ENCODE measurements around the gene ZSWIM5.
A peak's percentile ranks its signal among the peaks of the same experiment; 100 is the strongest.
"Not testable (repeated sequence)": the region's sequence is repeated elsewhere in the genome, so short reads cannot be mapped to it uniquely, and the experiment has no call there.

Gene ZSWIM5

GRCh38 chr1:45084562-45084961 lies 121.8 kb downstream of the ZSWIM5 start:
- no peak for DNase-seq

GRCh38 chr1:45079533-45079932 lies 126.9 kb downstream of the ZSWIM5 start:
- DNase-seq, result no peak

GRCh38 chr1:45076959-45077358 lies 129.4 kb downstream of the ZSWIM5 start:
- DNase-seq, result not testable (repeated sequence)

GRCh38 chr1:45071567-45071966 lies 134.8 kb downstream of the ZSWIM5 start:
- DNase-seq, result no peak

GRCh38 chr1:45067806-45068205 lies 138.6 kb downstream of the ZSWIM5 start:
- no peak for DNase-seq

- no peak for DNase-seq
Measured at GRCh38 chr1:45065083-45065482, 141.3 kb downstream of the ZSWIM5 start.

- not testable (repeated sequence) for DNase-seq
Measured at GRCh38 chr1:45062463-45062862, 143.9 kb downstream of the ZSWIM5 start.

- no peak for DNase-seq
Measured at GRCh38 chr1:45059829-45060228, 146.6 kb downstream of the ZSWIM5 start.

GRCh38 chr1:45057542-45057941 lies 148.9 kb downstream of the ZSWIM5 start:
- DNase-seq, result no peak

GRCh38 chr1:45051005-45051772 lies 155.2 kb downstream of the ZSWIM5 start:
- DNase-seq, result peak; percentile 16

- DNase-seq, result no peak
Measured at GRCh38 chr1:45047032-45047431, 159.4 kb downstream of the ZSWIM5 start.

- no peak for DNase-seq
Measured at GRCh38 chr1:45044916-45045315, 161.5 kb downstream of the ZSWIM5 start.

GRCh38 chr1:45043094-45043493 lies 163.3 kb downstream of the ZSWIM5 start:
- DNase-seq, result no peak

- no peak for DNase-seq
Measured at GRCh38 chr1:45040297-45040696, 166.1 kb downstream of the ZSWIM5 start.

- DNase-seq, result no peak
Measured at GRCh38 chr1:45038661-45039364, 167.6 kb downstream of the ZSWIM5 start.

GRCh38 chr1:45038240-45038639 lies 168.2 kb downstream of the ZSWIM5 start:
- DNase-seq, result no peak

GRCh38 chr1:45037456-45037855 lies 168.9 kb downstream of the ZSWIM5 start:
- no peak for DNase-seq

GRCh38 chr1:45035631-45036301 lies 170.6 kb downstream of the ZSWIM5 start:
- DNase-seq, result no peak

GRCh38 chr1:45033356-45033755 lies 173.0 kb downstream of the ZSWIM5 start:
- DNase-seq, result no peak

- DNase-seq, result no peak
Measured at GRCh38 chr1:45032837-45033236, 173.6 kb downstream of the ZSWIM5 start.

GRCh38 chr1:45026446-45026845 lies 180.0 kb downstream of the ZSWIM5 start:
- no peak for DNase-seq

GRCh38 chr1:45023663-45024062 lies 182.7 kb downstream of the ZSWIM5 start:
- DNase-seq, result no peak

GRCh38 chr1:45018599-45019230 lies 187.7 kb downstream of the ZSWIM5 start:
- peak; percentile 65 for DNase-seq

Measured in CD4-positive, alpha-beta T cell treated with Interleukin-21 for 1 hour (primary cell).